ENCODE data around the gene ANKRD12.
A peak's percentile ranks its signal among the peaks of the same experiment; 100 is the strongest.

Gene ANKRD12

GRCh38 chr18:9109523-9109922, 27.1 kb upstream of the ANKRD12 start:
- Histone ChIP-seq H3K27ac (peak overlapping the region in 4 of 11 experiments; percentile 21 to 47 (median 34); a peak in 7 of 22 replicates), H3K4me3 (peak overlapping the region in 1 of 10 experiments; percentile 11; a peak in 1 of 20 replicates), H3K9ac (peak overlapping the region in 3 of 11 experiments; percentile 12 to 49 (median 19); a peak in 4 of 22 replicates), H3K36me3 (peaks cover 16 to 94% (median 58%) of the 10 kb centered on the region in 11 experiments; a peak in 21 of 22 replicates), H3K4me1 (peaks cover 33 to 98% (median 52%) of the 10 kb centered on the region in 10 experiments), H3K4me2 (peak overlapping the region in 4 of 11 experiments; percentile 4 to 99 (median 90); a peak in 6 of 22 replicates), H4K20me1 (peaks cover 86 to 100% (median 100%) of the 10 kb centered on the region in 11 experiments), H3K9me3 (replicated peaks in 1 of 11) (no peaks in the 10 kb centered on the region; a peak in 1 of 22 replicates), H3K27me3 (no peaks in the 10 kb centered on the region)
- TF ChIP-seq Cebpa-rat (IDR thresholded peaks at IDR 0.05) = no peak

GRCh38 chr18:9113468-9114149, 23.0 kb upstream of the ANKRD12 start:
- peak overlapping the region in 7 of 11 experiments; percentile 30 to 93 (median 74); a peak in 14 of 22 replicates for H3K4me2 ChIP-seq
- H4K20me1 ChIP-seq = peaks cover 55 to 100% (median 98%) of the 10 kb centered on the region in 11 experiments
- H3K27me3 ChIP-seq = no peaks in the 10 kb centered on the region
- peak overlapping the region in 8 of 11 experiments; percentile 6 to 85 (median 62); a peak in 12 of 22 replicates for H3K27ac ChIP-seq
- peak overlapping the region in 3 of 10 experiments; percentile 10 to 22 (median 17); a peak in 2 of 20 replicates for H3K4me3 ChIP-seq
- H3K36me3 ChIP-seq = peaks cover 16 to 84% (median 60%) of the 10 kb centered on the region in 11 experiments; a peak in 21 of 22 replicates
- no peaks in the 10 kb centered on the region; a peak in 1 of 22 replicates for H3K9me3 ChIP-seq (replicated peaks in 1 of 11)
- peak overlapping the region in 6 of 11 experiments; percentile 30 to 74 (median 60); a peak in 12 of 22 replicates for H3K9ac ChIP-seq
- peaks cover 31 to 100% (median 46%) of the 10 kb centered on the region in 10 experiments for H3K4me1 ChIP-seq
- TF ChIP-seq Cebpa-rat (IDR thresholded peaks at IDR 0.05) = no peak

- Histone ChIP-seq H3K4me3 (no peak overlapping the region), H3K4me2 (peak overlapping the region in 4 of 11 experiments; percentile 81 to 85 (median 82); a peak in 9 of 22 replicates), H3K27me3 (no peaks in the 10 kb centered on the region), H3K4me1 (peaks cover 32 to 98% (median 52%) of the 10 kb centered on the region in 10 experiments), H4K20me1 (peaks cover 34 to 100% (median 88%) of the 10 kb centered on the region in 11 experiments), H3K9me3 (replicated peaks in 1 of 11) (no peaks in the 10 kb centered on the region; a peak in 1 of 22 replicates), H3K27ac (peak overlapping the region in 6 of 11 experiments; percentile 36 to 83 (median 69); a peak in 8 of 22 replicates), H3K9ac (peak overlapping the region in 2 of 11 experiments; percentile 27 to 69; a peak in 1 of 22 replicates), H3K36me3 (peaks cover 32 to 86% (median 62%) of the 10 kb centered on the region in 11 experiments)
- TF ChIP-seq Cebpa-rat (IDR thresholded peaks at IDR 0.05) = no peak
Observed at GRCh38 chr18:9115984-9116383, 20.6 kb upstream of the ANKRD12 start.

GRCh38 chr18:9117980-9118841, 18.4 kb upstream of the ANKRD12 start:
- Histone ChIP-seq H3K4me2 (peak overlapping the region; percentile 44 to 85 (median 57)), H4K20me1 (peaks cover 14 to 100% (median 70%) of the 10 kb centered on the region in 11 experiments), H3K4me3 (peak overlapping the region in 4 of 10 experiments; percentile 5 to 43 (median 21); a peak in 3 of 20 replicates), H3K9ac (peak overlapping the region in 6 of 11 experiments; percentile 10 to 69 (median 36); a peak in 8 of 22 replicates), H3K27ac (peak overlapping the region; percentile 0 to 83 (median 57); a peak in 20 of 22 replicates), H3K4me1 (peaks cover 30 to 89% (median 45%) of the 10 kb centered on the region in 10 experiments), H3K9me3 (replicated peaks in 1 of 11) (no peaks in the 10 kb centered on the region; a peak in 1 of 22 replicates), H3K36me3 (peaks cover 40 to 86% (median 64%) of the 10 kb centered on the region in 11 experiments; a peak in 21 of 22 replicates), H3K27me3 (no peaks in the 10 kb centered on the region)
- TF ChIP-seq Cebpa-rat (IDR thresholded peaks at IDR 0.05) = no peak

GRCh38 chr18:9120796-9121195, 15.8 kb upstream of the ANKRD12 start:
- H3K9me3 ChIP-seq (replicated peaks in 1 of 11) = no peaks in the 10 kb centered on the region
- peaks cover 25 to 63% (median 33%) of the 10 kb centered on the region in 10 experiments for H3K4me1 ChIP-seq
- H3K27me3 ChIP-seq = no peaks in the 10 kb centered on the region
- H3K4me3 ChIP-seq = no peak overlapping the region
- H3K27ac ChIP-seq = no peak overlapping the region
- H3K36me3 ChIP-seq = peaks cover 61 to 88% (median 72%) of the 10 kb centered on the region in 11 experiments
- no peak overlapping the region; a peak in 1 of 22 replicates for H3K4me2 ChIP-seq
- no peak overlapping the region for H3K9ac ChIP-seq
- no peak for TF ChIP-seq Cebpa-rat (IDR thresholded peaks at IDR 0.05)
- peaks cover 16 to 98% (median 58%) of the 10 kb centered on the region in 11 experiments; a peak in 20 of 22 replicates for H4K20me1 ChIP-seq

GRCh38 chr18:9123520-9123919, 13.1 kb upstream of the ANKRD12 start:
- Histone ChIP-seq H3K4me2 (no peak overlapping the region), H3K4me3 (no peak overlapping the region), H3K27ac (no peak overlapping the region), H3K4me1 (peaks cover 2 to 36% (median 7%) of the 10 kb centered on the region in 10 experiments; a peak in 19 of 20 replicates), H3K9ac (no peak overlapping the region), H3K9me3 (replicated peaks in 1 of 11) (no peaks in the 10 kb centered on the region), H4K20me1 (peaks cover 5 to 96% (median 31%) of the 10 kb centered on the region in 11 experiments; a peak in 16 of 22 replicates), H3K27me3 (no peaks in the 10 kb centered on the region), H3K36me3 (peaks cover 88 to 100% (median 93%) of the 10 kb centered on the region in 11 experiments)
- TF ChIP-seq Cebpa-rat (IDR thresholded peaks at IDR 0.05) = no peak

GRCh38 chr18:9124824-9125223, 11.8 kb upstream of the ANKRD12 start:
- no peak for TF ChIP-seq Cebpa-rat (IDR thresholded peaks at IDR 0.05)
- Histone ChIP-seq H3K4me3 (no peak overlapping the region), H3K27ac (no peak overlapping the region), H3K4me1 (peaks cover 0 to 23% (median 0%) of the 10 kb centered on the region in 10 experiments; a peak in 8 of 20 replicates), H4K20me1 (peaks cover 0 to 96% (median 27%) of the 10 kb centered on the region in 11 experiments; a peak in 14 of 22 replicates), H3K9me3 (replicated peaks in 1 of 11) (no peaks in the 10 kb centered on the region), H3K9ac (no peak overlapping the region), H3K36me3 (peaks cover 89 to 100% (median 97%) of the 10 kb centered on the region in 11 experiments), H3K4me2 (no peak overlapping the region), H3K27me3 (no peaks in the 10 kb centered on the region)

- H3K4me1 ChIP-seq = peaks cover 0 to 10% (median 0%) of the 10 kb centered on the region in 10 experiments; a peak in 2 of 20 replicates
- H3K9me3 ChIP-seq (replicated peaks in 1 of 11) = no peaks in the 10 kb centered on the region
- no peak overlapping the region for H3K4me2 ChIP-seq
- no peak for TF ChIP-seq Cebpa-rat (IDR thresholded peaks at IDR 0.05)
- H3K27me3 ChIP-seq = no peaks in the 10 kb centered on the region
- H3K9ac ChIP-seq = no peak overlapping the region
- no peak overlapping the region for H3K27ac ChIP-seq
- H4K20me1 ChIP-seq = peaks cover 0 to 97% (median 26%) of the 10 kb centered on the region in 11 experiments; a peak in 14 of 22 replicates
- peaks cover 91 to 100% (median 99%) of the 10 kb centered on the region in 11 experiments for H3K36me3 ChIP-seq
- H3K4me3 ChIP-seq = no peak overlapping the region
Observed at GRCh38 chr18:9126337-9126736, 10.2 kb upstream of the ANKRD12 start.
